ENCODE data around the gene SPR.

SPR gene

GRCh38 chr2:72891091-72891818 is 4.0 kb downstream of the SPR start:
- Histone ChIP-seq H3K9me3 (ENCODE audit: severe bottlenecking) (no peaks in the 10 kb centered on the region), H3K36me3 (peaks cover 30% of the 10 kb centered on the region), H3K27ac (no peak overlapping the region), H3K27me3 (ENCODE audit: insufficient read depth, low read depth, severe bottlenecking) (no peaks in the 10 kb centered on the region), H3K4me3 (ENCODE audit: low read depth, low read length) (no peak overlapping the region)
- no peak for DNase-seq
- TF ChIP-seq CTCF (IDR thresholded peaks at IDR 0.05; ENCODE audit: low read depth, low read length), result no peak

GRCh38 chr2:72892506-72893173 is 5.4 kb downstream of the SPR start:
- H3K36me3 ChIP-seq, result peaks cover 30% of the 10 kb centered on the region
- DNase-seq, result peak; percentile 77
- no peak overlapping the region for H3K4me3 ChIP-seq (ENCODE audit: low read depth, low read length)
- H3K27me3 ChIP-seq (ENCODE audit: insufficient read depth, low read depth, severe bottlenecking), result no peaks in the 10 kb centered on the region
- peak; percentile 97 for TF ChIP-seq CTCF (IDR thresholded peaks at IDR 0.05; ENCODE audit: low read depth, low read length)
- H3K27ac ChIP-seq, result no peak overlapping the region
- no peaks in the 10 kb centered on the region for H3K9me3 ChIP-seq (ENCODE audit: severe bottlenecking)

GRCh38 chr2:72893594-72894319 is 6.5 kb downstream of the SPR start:
- peak; percentile 98 for TF ChIP-seq CTCF (IDR thresholded peaks at IDR 0.05; ENCODE audit: low read depth, low read length)
- Histone ChIP-seq H3K9me3 (ENCODE audit: severe bottlenecking) (no peaks in the 10 kb centered on the region), H3K27ac (peak overlapping the region; percentile 54), H3K27me3 (ENCODE audit: insufficient read depth, low read depth, severe bottlenecking) (no peaks in the 10 kb centered on the region), H3K4me3 (ENCODE audit: low read depth, low read length) (no peak overlapping the region), H3K36me3 (peaks cover 25% of the 10 kb centered on the region)
- peak; percentile 94 for DNase-seq

- DNase-seq, result no peak
- Histone ChIP-seq H3K9me3 (ENCODE audit: severe bottlenecking) (no peaks in the 10 kb centered on the region), H3K36me3 (peaks cover 21% of the 10 kb centered on the region), H3K27ac (peak overlapping the region; percentile 54), H3K27me3 (ENCODE audit: insufficient read depth, low read depth, severe bottlenecking) (no peaks in the 10 kb centered on the region), H3K4me3 (ENCODE audit: low read depth, low read length) (no peak overlapping the region)
- no peak for TF ChIP-seq CTCF (IDR thresholded peaks at IDR 0.05; ENCODE audit: low read depth, low read length)
These were observed 7.3 kb downstream of the SPR start for GRCh38 chr2:72894514-72894913.

- no peak for DNase-seq
These were observed 7.9 kb downstream of the SPR start for GRCh38 chr2:72895154-72895553.

More at GRCh38 chr2:72895154-72895553, 7.9 kb downstream of the SPR start:
- Histone ChIP-seq H3K4me3 (ENCODE audit: low read depth, low read length) (no peak overlapping the region), H3K27me3 (ENCODE audit: insufficient read depth, low read depth, severe bottlenecking) (no peaks in the 10 kb centered on the region), H3K27ac (peak overlapping the region; percentile 5; the same call in 1 of the 2 replicates), H3K36me3 (peaks cover 15% of the 10 kb centered on the region), H3K9me3 (ENCODE audit: severe bottlenecking) (no peaks in the 10 kb centered on the region)
- TF ChIP-seq CTCF (IDR thresholded peaks at IDR 0.05; ENCODE audit: low read depth, low read length), result no peak

Data from WERI-Rb-1 (cell line).